HL-60 (cell line): Measurements from ENCODE around the gene FEZ2.
A peak's percentile ranks its signal among the peaks of the same experiment; 100 is the strongest.

Experiments
- DNase-seq, 2 experiments: peaks; one replicate each; pipeline ENCODE4 v3.0.0-alpha.2; 2010 to 2020; ENCODE audit warnings: low read depth in 1 of 2, low spot score in 1 of 2
- H3K27ac ChIP-seq: fragments of 250-450 bp; sonication (Bioruptor Pico); replicated peaks from 2 replicates; pipeline ENCODE4 v1.5.1; 2020; ENCODE audit warnings: mild to moderate bottlenecking, moderate library complexity
- H3K27me3 ChIP-seq: fragments of 250-450 bp; sonication (Bioruptor Pico); 2 replicates; pipeline ENCODE4 v1.5.1; 2021; ENCODE audit warnings: mild to moderate bottlenecking, moderate library complexity; ENCODE audit not compliant: insufficient read depth, poor library complexity, severe bottlenecking
- H3K4me3 ChIP-seq: replicated peaks from 2 replicates; pipeline ENCODE4 v1.5.1; 2011; ENCODE audit warnings: mild to moderate bottlenecking, control low read depth, low read length; ENCODE audit not compliant: insufficient read depth
- GABPA ChIP-seq: IDR thresholded peaks from 2 replicates; pipeline ENCODE4 v1.6.1; 2012; ENCODE audit warnings: low read depth
- POLR2AphosphoS5 ChIP-seq: IDR thresholded peaks from 2 replicates; pipeline ENCODE4 v1.6.1; 2012; ENCODE audit warnings: low read depth
- SPI1 ChIP-seq: IDR thresholded peaks from 2 replicates; pipeline ENCODE4 v1.6.1; 2012; ENCODE audit warnings: low read depth, mild to moderate bottlenecking, borderline replicate concordance
- TF ChIP-seq, protein P1 (sequence below): IDR thresholded peaks from 2 replicates; pipeline ENCODE4 v1.6.1; 2012; ENCODE audit warnings: low read depth; ENCODE audit not compliant: insufficient replicate concordance
- TF ChIP-seq, protein P2 (sequence below): IDR thresholded peaks from one replicate; pipeline ENCODE4 v1.5.1; 2011; ENCODE audit warnings: low read length, control low read depth, inconsistent platforms; ENCODE audit not compliant: insufficient read depth

FEZ2 gene

DNA sequence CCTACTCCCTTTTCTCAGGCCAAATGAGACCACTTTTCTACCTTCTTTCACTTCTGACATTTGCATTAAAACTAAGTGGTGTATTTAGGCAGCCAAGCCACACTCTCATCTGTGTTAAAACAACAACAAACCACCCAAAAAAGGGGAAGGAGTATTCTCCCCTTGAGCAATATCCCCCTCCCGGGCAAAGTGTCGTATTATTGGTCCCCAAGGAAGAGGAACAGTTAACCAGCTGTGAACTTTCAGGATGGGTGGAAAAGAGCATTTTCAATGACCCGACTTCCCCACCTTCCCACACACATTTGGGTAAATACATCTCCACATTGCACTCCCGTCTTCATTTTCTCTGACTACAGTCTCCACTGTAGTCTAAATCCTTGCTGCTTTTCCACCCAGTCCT, 44.3 kb downstream of the FEZ2 start:
- no peak overlapping the region for H3K4me3 ChIP-seq
- H3K27ac ChIP-seq, result 0 out of 2 replicates have a peak overlapping the region, but pooled peaks have one; percentile 5
- peak; percentile 70 for TF ChIP-seq POLR2AphosphoS5
- TF ChIP-seq, protein P1, sequence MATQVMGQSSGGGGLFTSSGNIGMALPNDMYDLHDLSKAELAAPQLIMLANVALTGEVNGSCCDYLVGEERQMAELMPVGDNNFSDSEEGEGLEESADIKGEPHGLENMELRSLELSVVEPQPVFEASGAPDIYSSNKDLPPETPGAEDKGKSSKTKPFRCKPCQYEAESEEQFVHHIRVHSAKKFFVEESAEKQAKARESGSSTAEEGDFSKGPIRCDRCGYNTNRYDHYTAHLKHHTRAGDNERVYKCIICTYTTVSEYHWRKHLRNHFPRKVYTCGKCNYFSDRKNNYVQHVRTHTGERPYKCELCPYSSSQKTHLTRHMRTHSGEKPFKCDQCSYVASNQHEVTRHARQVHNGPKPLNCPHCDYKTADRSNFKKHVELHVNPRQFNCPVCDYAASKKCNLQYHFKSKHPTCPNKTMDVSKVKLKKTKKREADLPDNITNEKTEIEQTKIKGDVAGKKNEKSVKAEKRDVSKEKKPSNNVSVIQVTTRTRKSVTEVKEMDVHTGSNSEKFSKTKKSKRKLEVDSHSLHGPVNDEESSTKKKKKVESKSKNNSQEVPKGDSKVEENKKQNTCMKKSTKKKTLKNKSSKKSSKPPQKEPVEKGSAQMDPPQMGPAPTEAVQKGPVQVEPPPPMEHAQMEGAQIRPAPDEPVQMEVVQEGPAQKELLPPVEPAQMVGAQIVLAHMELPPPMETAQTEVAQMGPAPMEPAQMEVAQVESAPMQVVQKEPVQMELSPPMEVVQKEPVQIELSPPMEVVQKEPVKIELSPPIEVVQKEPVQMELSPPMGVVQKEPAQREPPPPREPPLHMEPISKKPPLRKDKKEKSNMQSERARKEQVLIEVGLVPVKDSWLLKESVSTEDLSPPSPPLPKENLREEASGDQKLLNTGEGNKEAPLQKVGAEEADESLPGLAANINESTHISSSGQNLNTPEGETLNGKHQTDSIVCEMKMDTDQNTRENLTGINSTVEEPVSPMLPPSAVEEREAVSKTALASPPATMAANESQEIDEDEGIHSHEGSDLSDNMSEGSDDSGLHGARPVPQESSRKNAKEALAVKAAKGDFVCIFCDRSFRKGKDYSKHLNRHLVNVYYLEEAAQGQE, result no peak
- TF ChIP-seq GABPA, result peak; percentile 50; the same call in 1 of the 2 replicates
- peak; percentile 81 for TF ChIP-seq SPI1
- TF ChIP-seq, protein P2, sequence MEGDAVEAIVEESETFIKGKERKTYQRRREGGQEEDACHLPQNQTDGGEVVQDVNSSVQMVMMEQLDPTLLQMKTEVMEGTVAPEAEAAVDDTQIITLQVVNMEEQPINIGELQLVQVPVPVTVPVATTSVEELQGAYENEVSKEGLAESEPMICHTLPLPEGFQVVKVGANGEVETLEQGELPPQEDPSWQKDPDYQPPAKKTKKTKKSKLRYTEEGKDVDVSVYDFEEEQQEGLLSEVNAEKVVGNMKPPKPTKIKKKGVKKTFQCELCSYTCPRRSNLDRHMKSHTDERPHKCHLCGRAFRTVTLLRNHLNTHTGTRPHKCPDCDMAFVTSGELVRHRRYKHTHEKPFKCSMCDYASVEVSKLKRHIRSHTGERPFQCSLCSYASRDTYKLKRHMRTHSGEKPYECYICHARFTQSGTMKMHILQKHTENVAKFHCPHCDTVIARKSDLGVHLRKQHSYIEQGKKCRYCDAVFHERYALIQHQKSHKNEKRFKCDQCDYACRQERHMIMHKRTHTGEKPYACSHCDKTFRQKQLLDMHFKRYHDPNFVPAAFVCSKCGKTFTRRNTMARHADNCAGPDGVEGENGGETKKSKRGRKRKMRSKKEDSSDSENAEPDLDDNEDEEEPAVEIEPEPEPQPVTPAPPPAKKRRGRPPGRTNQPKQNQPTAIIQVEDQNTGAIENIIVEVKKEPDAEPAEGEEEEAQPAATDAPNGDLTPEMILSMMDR, result no peak
- DNase-seq, result peak in 1 of 2 experiments; percentile 85
- no peaks in the 10 kb centered on the region for H3K27me3 ChIP-seq

DNA sequence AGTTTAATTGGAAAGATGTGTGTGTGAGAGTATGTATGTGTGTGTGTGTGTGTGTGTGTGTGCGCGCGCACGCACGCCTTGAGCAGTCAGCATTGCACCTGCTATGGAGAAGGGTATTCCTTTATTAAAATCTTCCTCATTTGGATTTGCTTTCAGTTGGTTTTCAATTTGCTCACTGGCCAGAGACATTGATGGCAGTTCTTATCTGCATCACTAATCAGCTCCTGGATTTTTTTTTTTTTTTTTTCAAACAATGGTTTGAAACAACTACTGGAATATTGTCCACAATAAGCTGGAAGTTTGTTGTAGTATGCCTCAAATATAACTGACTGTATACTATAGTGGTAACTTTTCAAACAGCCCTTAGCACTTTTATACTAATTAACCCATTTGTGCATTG, 48.0 kb downstream of the FEZ2 start:
- no peak for DNase-seq
- no peak for TF ChIP-seq SPI1
- no peak for TF ChIP-seq GABPA
- TF ChIP-seq, protein P2, result no peak
- TF ChIP-seq POLR2AphosphoS5, result no peak
- Histone ChIP-seq H3K4me3 (no peak overlapping the region), H3K27ac (no peak overlapping the region), H3K27me3 (no peaks in the 10 kb centered on the region)

DNA sequence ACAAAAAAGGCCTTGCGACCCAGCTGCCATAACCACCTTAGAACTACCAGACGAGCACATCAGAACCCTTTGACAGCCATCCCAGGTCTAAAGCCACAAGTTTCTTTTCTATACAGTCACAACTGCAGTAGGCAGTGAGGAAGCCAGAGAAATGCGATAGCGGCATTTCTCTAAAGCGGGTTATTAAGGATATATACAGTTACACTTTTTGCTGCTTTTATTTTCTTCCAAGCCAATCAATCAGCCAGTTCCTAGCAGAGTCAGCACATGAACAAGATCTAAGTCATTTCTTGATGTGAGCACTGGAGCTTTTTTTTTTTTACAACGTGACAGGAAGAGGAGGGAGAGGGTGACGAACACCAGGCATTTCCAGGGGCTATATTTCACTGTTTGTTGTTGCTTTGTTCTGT, 48.8 kb downstream of the FEZ2 start:
- no peak for DNase-seq
- no peak overlapping the region for H3K4me3 ChIP-seq
- TF ChIP-seq, protein P2, result no peak
- TF ChIP-seq GABPA, result no peak
- TF ChIP-seq, protein P1, result no peak
- no peak for TF ChIP-seq SPI1
- no peak for TF ChIP-seq POLR2AphosphoS5
- H3K27me3 ChIP-seq, result no peaks in the 10 kb centered on the region
- no peak overlapping the region for H3K27ac ChIP-seq

GRCh38 chr2:36547906-36548305, 50.1 kb downstream of the FEZ2 start:
- no peak overlapping the region for H3K4me3 ChIP-seq
- H3K27me3 ChIP-seq, result no peaks in the 10 kb centered on the region
- TF ChIP-seq, protein P1, result no peak
- no peak for TF ChIP-seq GABPA
- no peak for TF ChIP-seq SPI1
- no peak for TF ChIP-seq POLR2AphosphoS5
- TF ChIP-seq, protein P2, result no peak
- H3K27ac ChIP-seq, result no peak overlapping the region
- no peak for DNase-seq
